HG02759 (cell line): ENCODE results near the gene FAM169A.
A peak's percentile ranks its signal among the peaks of the same experiment; 100 is the strongest.
"Not testable (repeated sequence)": the region's sequence is repeated elsewhere in the genome, so short reads cannot be mapped to it uniquely, and the experiment has no call there.

Source experiments
- ATAC-seq: cut with Tn5 transposase; IDR thresholded peaks from one replicate; pipeline ENCODE4 v1.9.1; 2021; ENCODE audit warnings: mild to moderate bottlenecking, moderate library complexity; ENCODE audit not compliant: unreplicated experiment

Gene FAM169A

GRCh38 chr5:74865804-74866595 lies at the start of gene FAM169A:
TSS of gene FAM169A (minus strand) at chr5:74866387. CDS start at chr5:74841676, 24,711 bp downstream.
- peak; percentile 69 for ATAC-seq

DNA sequence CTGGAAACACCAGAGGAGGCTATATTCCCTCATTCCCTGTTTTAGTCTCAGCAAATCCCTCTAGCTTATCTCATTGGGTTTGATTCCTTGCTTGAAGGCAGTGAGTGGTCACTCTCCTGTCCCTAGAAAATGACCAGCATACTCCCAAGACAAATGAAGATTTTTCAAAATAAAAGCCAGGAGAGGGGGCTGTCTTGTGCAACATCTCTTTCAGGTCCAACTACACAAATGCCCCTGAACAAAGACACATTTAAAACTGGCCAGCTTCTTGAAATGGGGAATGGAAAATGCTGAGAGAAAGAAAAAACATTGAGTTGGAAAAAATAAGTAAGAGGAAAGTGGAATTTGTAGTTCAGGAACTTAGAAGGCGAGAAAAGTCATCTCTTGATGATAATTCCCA lies 49.3 kb upstream of the FAM169A start:
- no peak for ATAC-seq

DNA sequence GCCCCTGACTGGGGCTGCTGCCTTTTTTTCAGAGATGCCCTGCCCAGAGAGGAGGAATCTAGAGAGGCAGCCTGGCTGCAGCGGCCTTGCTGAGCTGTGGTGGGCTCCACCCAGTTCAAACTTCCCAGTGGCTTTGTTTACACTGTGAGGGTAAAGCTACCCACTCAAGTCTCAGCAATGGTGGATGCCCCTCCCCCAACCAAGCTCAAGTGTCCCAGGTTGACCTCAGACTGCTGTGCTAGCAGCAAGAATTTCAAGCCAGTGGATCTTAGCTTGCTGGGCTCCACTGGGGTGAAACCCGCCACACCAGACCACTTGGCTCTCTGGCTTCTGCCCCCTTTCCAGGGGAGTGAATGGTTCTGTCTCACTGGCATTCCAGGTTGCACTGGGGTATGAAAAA lies 45.2 kb upstream of the FAM169A start:
- not testable (repeated sequence) for ATAC-seq

DNA sequence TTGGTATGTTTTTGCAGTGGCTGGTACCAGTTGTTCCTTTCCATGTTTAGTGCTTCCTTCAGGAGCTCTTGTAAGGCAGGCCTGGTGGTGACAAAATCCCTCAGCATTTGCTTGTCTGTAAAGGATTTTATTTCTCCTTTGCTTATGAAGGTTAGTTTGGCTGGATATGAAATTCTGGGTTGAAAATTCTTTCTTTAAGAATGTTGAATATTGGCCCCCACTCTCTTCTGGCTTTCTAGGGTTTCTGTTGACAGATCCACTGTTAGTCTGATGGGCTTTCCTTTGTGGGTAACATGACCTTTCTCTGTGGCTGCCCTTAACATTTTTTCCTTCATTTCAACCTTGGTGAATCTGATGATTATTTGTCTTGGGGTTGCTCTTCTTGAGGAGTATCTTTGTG lies 43.7 kb upstream of the FAM169A start:
- ATAC-seq: not testable (repeated sequence)

- ATAC-seq: not testable (repeated sequence)
Measured at GRCh38 chr5:74908237-74908636, 42.0 kb upstream of the FAM169A start.

DNA sequence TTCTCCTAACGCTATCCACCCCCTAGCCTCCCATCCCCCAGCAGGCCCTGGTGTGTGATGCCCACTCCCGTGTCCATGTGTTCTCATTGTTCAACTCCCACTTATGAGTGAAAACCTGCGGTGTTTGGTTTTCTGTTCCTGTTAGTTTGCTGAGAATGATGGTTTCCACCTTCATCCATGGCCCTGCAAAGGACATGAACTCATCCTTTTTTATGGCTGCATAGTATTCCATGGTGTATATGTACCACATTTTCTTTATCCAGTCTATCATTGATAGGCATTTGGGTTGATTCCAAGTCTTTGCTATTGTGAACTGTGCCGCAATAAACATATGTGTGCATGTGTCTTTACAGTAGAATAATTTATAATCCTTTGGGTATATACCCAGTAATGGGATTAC lies 38.5 kb upstream of the FAM169A start:
- not testable (repeated sequence) for ATAC-seq

DNA sequence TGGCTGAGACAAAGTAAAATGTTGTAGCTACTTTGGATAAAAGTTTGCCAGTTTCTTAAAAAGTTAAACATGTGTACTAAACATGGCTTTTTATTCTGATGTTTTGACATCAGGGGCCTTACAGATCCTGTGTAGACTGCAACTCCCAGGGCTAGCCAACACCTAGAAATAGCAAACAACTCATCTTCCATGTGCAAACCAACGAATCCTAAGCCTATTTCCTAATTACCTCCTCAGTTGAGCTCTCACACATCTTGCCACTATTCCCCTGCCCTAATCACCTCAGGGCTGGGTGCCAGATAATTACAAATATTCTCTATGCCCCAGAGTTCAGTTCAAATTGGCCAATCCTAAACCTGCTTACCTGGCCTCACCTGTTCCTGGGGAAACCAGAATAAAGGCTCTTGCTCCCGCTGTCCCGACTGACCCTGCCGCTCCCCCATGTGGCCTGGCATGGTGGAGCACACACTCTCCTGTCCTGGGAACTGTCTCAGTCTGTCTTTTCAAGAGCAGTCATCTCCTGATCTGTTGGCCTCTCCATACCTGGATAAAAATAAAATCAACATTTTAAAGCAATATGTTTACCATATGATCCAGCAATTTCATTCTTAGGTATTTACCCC lies 37.1 kb upstream of the FAM169A start:
- ATAC-seq: no peak

DNA sequence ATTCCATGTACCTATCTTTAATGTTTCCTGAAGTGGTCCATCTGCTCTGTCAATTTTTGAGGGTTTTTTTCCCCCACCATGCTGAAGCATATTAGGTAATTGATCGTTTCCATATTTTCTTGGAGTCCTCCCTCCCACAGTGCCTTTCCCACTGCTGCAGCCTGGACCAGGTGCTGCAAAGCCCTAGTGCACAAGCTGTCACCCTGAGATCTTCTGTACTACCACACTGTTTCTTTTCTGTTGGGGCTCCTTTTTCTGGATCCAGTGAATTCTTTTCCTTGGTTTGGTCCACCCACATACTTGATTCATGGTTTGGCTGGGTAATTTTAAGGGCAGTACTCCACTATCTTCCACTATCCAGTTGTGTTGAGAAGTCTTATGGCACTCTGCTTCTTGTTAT lies 30.9 kb upstream of the FAM169A start:
- no peak for ATAC-seq

DNA sequence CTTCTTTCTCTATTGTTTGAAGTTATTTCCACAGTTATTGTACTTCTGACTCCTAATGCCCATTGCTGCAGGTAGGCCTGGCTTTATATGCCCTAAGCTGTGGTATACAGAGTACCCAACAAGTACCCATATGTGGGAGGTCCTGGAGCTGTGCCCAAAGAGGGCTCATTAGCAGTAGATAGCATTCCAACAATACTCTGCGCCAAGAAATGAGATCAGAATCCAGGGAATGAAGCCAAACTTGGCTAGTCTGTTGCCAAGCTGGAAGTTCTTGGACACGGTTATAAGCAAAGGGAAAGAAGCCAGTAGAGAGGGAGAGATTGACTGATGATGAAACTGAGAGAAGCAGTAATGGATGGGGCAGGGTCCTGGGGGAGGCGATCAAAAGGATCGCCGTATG lies 29.7 kb upstream of the FAM169A start:
- ATAC-seq: no peak

- ATAC-seq: no peak
Measured at GRCh38 chr5:74894351-74894750, 28.2 kb upstream of the FAM169A start.

DNA sequence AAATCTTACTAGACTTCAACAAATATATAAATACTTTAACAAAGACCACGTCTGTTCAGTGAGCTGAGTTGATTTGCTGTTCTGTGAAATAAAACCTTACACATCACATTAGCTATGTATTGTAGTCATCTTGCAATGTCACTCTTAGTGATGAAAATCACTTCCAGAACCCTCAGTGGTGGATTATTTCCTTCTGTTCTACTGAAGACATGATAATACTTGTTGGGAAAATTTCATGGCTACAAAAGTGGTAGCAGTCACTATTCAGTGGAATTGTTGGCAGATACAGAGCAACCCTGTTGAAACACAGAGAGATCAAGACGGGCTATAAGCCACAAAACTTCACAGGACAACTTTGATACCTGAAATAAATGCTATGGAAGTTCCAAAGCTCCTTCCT lies 26.7 kb upstream of the FAM169A start:
- ATAC-seq: no peak

- ATAC-seq: peak; percentile 97
Measured at GRCh38 chr5:74889523-74890105, 23.4 kb upstream of the FAM169A start.

DNA sequence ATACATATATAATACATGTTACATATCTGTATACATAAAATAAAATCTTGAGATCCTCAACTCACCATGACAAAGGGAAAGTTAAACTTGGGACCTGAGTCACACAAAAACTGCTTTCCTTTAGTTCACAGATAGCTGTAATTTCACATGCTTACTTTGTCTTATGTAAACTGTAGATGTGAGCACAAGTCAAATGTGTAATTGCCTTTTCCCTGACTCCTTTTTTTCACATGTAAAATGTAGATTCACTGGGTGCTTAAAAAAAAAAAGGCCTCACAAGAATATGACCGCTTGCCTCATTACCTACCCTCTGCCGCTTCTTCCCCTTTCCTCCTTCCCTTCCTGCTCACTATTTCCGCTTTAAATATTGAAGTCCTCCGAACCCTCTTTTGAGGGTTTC lies 21.9 kb upstream of the FAM169A start:
- ATAC-seq: no peak

DNA sequence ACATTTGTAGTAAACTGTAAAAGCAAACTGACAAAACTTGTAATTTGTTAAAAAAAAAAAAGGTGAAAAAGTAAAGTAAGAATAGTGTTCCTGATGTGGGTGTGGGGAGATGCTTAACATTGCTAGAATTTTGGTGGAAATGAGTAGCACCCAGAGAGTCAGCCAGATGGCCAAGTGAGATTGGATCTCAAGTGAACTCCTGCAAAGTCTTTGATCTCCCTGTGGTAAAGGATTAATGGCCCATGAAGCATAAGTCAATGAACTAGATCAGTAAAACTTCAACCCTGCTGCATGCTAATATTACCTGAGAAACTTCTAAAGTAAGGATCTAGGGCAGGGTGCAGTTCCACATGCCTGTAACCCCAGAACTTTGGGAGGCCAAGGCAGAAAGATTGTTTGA lies 19.0 kb upstream of the FAM169A start:
- ATAC-seq: no peak

DNA sequence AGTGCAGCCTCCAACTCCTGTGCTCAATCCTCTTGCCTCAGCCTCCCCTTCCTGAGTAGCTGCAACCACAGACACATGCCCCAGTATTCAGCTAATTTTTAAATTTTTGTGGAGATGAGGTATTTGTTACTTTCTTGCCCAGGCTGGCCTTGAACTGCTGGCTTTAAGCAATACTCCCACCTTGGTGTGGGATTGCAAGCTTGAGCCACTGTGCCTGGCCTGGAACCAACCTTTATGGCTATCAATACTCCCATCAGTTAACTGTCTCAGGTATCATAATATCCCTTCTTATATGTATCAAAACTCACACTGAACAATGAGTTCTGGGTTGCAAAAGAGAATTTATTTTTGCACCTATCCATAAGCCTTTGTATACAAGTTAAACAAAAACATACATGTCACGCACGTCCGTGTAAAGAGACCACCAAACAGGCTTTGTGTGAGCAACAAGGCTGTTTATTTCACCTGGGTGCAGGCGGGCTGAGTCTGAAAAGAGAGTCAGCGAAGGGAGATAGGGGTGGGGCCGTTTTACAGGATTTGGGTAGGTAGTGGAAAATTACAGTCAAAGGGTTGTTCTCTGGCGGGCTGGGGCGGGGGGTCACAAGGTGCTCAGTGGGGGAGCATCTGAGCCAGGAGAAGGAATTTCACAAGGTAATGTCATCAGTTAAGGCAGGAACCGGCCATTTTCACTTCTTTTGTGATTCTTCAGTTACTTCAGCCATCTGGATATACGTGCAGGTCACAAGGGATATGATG lies 16.4 kb upstream of the FAM169A start:
- not testable (repeated sequence) for ATAC-seq

DNA sequence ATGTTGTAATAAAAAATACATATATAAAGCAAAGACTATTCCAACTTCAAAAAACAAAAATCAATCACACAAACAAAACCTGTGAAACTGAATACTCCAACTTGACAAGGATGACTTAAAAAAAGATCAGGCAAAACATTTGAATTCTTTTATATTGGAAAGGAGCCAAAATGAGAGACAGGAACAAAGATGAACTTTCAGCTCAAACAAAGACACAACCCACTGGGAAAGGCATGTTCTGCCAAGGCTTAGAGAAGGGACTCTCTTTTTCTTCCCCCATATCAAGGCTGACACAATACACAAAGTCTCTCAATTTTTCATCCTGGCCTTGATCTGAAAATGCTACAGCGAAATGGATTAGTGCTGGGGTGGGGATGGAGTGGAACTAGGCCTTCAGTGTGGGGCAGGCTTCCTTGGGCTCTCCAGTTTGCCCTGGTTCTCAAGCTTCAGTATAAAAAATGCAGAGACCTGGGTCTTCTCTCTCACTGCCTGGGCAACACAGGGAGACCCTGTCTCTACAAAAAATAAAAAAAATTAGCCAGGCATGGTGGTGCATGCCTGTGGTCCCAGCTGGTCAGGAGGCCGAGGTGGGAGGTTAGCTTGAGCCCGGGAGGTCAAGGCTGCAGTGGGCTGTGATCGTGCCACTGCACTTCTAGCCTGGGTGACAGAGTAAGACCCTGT lies 11.6 kb upstream of the FAM169A start:
- ATAC-seq: no peak

DNA sequence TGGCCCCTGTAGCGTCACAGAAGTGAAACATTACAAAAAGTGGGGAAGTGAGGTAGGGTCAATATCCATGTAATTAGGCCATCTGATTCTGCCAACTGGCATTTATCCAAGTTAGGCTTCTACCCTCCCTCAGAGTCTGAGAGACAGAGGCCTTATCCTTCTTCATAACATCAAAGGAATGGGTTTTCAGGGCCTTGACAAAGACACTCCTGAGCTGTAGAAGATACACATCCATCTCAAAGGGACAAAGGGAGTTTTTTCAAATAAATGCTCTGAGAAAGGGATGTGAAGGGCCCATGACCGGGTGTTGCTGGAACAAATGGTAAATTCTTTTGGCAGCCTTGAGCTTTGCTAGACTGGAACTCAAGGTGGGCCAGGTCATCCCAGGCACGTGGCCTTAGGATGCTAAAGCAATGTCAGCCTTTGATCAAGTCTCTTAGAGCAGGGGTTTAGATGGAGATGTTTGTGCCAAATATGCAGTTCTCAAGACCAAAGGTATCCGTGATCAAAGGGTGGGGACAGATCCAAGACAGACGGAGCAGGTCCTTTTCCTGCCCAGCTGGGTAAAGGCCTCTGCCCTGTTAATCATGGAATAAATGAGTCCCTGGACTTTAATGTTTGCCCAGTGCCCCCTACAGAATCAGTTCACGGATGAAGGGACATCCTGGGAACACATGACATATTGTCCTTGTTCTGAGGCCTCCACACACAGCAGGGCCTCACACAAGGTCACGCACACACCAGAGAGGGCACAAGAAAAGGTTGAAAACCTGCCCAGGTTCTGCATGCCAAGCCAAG lies 10.0 kb upstream of the FAM169A start:
- no peak for ATAC-seq

DNA sequence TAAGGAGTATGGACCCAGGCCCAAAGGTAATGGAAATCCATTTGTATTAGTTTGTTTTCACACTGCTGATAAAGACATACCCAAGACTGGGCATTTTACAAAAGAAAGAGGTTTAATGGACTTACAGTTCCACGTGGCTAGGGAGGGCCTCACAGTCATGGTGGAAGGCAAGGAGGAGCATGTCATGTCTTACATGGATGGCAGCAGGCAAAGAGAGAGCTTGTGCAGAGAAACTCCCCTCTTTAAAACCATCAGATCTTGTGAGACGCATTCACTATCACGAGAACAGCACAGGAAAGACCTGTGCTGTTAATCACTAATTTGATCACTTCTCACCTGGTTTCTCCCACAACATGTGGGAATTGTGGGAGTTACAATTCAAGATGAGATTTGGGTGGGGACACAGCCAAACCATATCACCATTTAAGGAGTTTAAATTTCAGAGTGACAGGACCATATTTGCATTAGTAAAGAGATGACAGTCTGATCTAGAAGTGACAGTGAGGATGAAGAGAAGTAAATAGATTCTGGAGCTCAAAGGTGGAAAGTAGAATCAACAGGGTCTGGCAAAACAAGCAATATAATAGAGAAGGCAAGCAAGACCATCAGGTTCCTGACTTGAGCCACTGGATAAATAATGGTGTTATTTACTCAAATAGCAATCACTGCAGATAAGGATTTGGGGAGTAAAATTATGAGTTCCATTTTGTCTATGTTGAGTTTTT lies 7.5 kb upstream of the FAM169A start:
- no peak for ATAC-seq

GRCh38 chr5:74870299-74871067 lies 4.3 kb upstream of the FAM169A start:
- ATAC-seq: no peak
